HG03135 (cell line): ENCODE results near the gene FBXL7.

Experiments used
- ATAC-seq: cut with Tn5 transposase; IDR thresholded peaks from one replicate; pipeline ENCODE4 v1.9.1; 2021; ENCODE audit warnings: mild to moderate bottlenecking, moderate library complexity; ENCODE audit not compliant: unreplicated experiment

Gene FBXL7

GRCh38 chr5:15499528-15500324, at the start of gene FBXL7:
Gene FBXL7, plus strand, starts transcription at chr5:15500180.
- no peak for ATAC-seq

- no peak for ATAC-seq
Measured at GRCh38 chr5:15450473-15450872, 49.5 kb upstream of the FBXL7 start.

GRCh38 chr5:15450949-15451348, 49.0 kb upstream of the FBXL7 start:
- ATAC-seq, result no peak

GRCh38 chr5:15452030-15452429, 48.0 kb upstream of the FBXL7 start:
- ATAC-seq, result no peak

GRCh38 chr5:15452781-15453180, 47.2 kb upstream of the FBXL7 start:
- ATAC-seq, result no peak

- ATAC-seq, result no peak
Measured at GRCh38 chr5:15459200-15459599, 40.8 kb upstream of the FBXL7 start.

- ATAC-seq, result no peak
Measured at GRCh38 chr5:15463231-15463980, 36.6 kb upstream of the FBXL7 start.

GRCh38 chr5:15472116-15472515, 27.9 kb upstream of the FBXL7 start:
- no peak for ATAC-seq

- ATAC-seq, result no peak
Measured at GRCh38 chr5:15474143-15474719, 25.7 kb upstream of the FBXL7 start.

GRCh38 chr5:15475367-15475766, 24.6 kb upstream of the FBXL7 start:
- ATAC-seq, result no peak

GRCh38 chr5:15476977-15477376, 23.0 kb upstream of the FBXL7 start:
- ATAC-seq, result no peak

GRCh38 chr5:15480436-15480835, 19.5 kb upstream of the FBXL7 start:
- ATAC-seq, result no peak

- no peak for ATAC-seq
Measured at GRCh38 chr5:15483351-15484097, 16.5 kb upstream of the FBXL7 start.

GRCh38 chr5:15487228-15487627, 12.8 kb upstream of the FBXL7 start:
- no peak for ATAC-seq

- ATAC-seq, result no peak
Measured at GRCh38 chr5:15489571-15490235, 10.3 kb upstream of the FBXL7 start.

GRCh38 chr5:15492545-15492944, 7.4 kb upstream of the FBXL7 start:
- ATAC-seq, result no peak

- no peak for ATAC-seq
Measured at GRCh38 chr5:15493501-15493900, 6.5 kb upstream of the FBXL7 start.

GRCh38 chr5:15495026-15495425, 5.0 kb upstream of the FBXL7 start:
- ATAC-seq, result no peak

GRCh38 chr5:15496886-15497285, 3.1 kb upstream of the FBXL7 start:
- no peak for ATAC-seq

- ATAC-seq, result no peak
Measured at GRCh38 chr5:15500325-15501001, 483 bp downstream of the FBXL7 start.
